Measurements from ENCODE around the gene CYP27C1. TPM values are rescaled to one million over a fixed set of nuclear protein-coding genes. Genes with fewer than 3 reads are reported as not detected.

CYP27C1 gene
- total and polyA plus RNA-seq, 4 donors, result 0.02 to 0.14 (median 0.07) TPM

DNA sequence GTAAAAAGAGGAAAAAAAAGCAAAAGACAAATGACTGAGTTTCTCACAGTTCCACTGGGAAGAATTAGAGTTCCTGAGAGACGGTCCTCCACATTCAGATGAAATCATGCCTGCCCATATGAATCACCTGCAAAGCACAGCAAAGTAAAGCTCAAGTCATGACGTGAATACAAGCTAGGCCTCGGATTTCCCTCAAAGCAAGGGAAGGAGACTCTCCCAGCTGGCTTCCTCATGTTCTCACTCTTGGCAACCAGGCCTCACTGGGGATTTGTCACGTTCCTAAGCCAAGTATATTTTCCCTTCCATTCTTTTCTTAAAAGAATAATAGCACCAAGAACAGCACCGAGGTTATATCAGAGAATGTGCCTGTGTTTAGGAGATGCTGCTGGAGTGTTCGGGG is 47.0 kb downstream of the CYP27C1 start:
- H3K27me3 ChIP-seq (ENCODE audit: control insufficient read depth in 4 of 4, insufficient read depth in 4 of 4, low read length in 3 of 4), result no peaks in the 10 kb centered on the region
- no peak overlapping the region for H3K27ac ChIP-seq (ENCODE audit: low read depth in 1 of 2, low read length in 2 of 2)
- peaks cover under 1 to 27% (median 16%) of the 10 kb centered on the region in 4 donors for H3K4me1 ChIP-seq (ENCODE audit: control insufficient read depth in 4 of 4, insufficient read depth in 4 of 4, low read length in 3 of 4)
- no peaks in the 10 kb centered on the region for H3K36me3 ChIP-seq (ENCODE audit: control insufficient read depth in 4 of 4, insufficient read depth in 3 of 4, low read depth in 1 of 4, low read length in 3 of 4)
- TF ChIP-seq YY1 (IDR thresholded peaks at IDR 0.05), result no peak
- no peak for TF ChIP-seq FOXA2 (IDR thresholded peaks at IDR 0.05)
- TF ChIP-seq, protein P1, sequence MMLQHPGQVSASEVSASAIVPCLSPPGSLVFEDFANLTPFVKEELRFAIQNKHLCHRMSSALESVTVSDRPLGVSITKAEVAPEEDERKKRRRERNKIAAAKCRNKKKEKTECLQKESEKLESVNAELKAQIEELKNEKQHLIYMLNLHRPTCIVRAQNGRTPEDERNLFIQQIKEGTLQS (IDR thresholded peaks at IDR 0.05), result no peak
- no peak for TF ChIP-seq JUND (IDR thresholded peaks at IDR 0.05)
- no peak for TF ChIP-seq HNF4G (IDR thresholded peaks at IDR 0.05)
- no peak for TF ChIP-seq HNF4A (conservative IDR thresholded peaks at IDR 0.05)
- TF ChIP-seq GABPA (IDR thresholded peaks at IDR 0.05 in 1 of 2, conservative IDR thresholded peaks at IDR 0.05 in 1 of 2), result no peak
- TF ChIP-seq EGR1 (IDR thresholded peaks at IDR 0.05; ENCODE audit: low read depth in 2 of 2), result no peak
- TF ChIP-seq RAD21 (IDR thresholded peaks at IDR 0.05), result no peak
- TF ChIP-seq, protein P2, sequence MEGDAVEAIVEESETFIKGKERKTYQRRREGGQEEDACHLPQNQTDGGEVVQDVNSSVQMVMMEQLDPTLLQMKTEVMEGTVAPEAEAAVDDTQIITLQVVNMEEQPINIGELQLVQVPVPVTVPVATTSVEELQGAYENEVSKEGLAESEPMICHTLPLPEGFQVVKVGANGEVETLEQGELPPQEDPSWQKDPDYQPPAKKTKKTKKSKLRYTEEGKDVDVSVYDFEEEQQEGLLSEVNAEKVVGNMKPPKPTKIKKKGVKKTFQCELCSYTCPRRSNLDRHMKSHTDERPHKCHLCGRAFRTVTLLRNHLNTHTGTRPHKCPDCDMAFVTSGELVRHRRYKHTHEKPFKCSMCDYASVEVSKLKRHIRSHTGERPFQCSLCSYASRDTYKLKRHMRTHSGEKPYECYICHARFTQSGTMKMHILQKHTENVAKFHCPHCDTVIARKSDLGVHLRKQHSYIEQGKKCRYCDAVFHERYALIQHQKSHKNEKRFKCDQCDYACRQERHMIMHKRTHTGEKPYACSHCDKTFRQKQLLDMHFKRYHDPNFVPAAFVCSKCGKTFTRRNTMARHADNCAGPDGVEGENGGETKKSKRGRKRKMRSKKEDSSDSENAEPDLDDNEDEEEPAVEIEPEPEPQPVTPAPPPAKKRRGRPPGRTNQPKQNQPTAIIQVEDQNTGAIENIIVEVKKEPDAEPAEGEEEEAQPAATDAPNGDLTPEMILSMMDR (IDR thresholded peaks at IDR 0.05; ENCODE audit: low read depth, low read length, missing input control), result no peak
- TF ChIP-seq, protein P3, sequence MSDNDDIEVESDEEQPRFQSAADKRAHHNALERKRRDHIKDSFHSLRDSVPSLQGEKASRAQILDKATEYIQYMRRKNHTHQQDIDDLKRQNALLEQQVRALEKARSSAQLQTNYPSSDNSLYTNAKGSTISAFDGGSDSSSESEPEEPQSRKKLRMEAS (IDR thresholded peaks at IDR 0.05), result no peak
- TF ChIP-seq, protein P4, sequence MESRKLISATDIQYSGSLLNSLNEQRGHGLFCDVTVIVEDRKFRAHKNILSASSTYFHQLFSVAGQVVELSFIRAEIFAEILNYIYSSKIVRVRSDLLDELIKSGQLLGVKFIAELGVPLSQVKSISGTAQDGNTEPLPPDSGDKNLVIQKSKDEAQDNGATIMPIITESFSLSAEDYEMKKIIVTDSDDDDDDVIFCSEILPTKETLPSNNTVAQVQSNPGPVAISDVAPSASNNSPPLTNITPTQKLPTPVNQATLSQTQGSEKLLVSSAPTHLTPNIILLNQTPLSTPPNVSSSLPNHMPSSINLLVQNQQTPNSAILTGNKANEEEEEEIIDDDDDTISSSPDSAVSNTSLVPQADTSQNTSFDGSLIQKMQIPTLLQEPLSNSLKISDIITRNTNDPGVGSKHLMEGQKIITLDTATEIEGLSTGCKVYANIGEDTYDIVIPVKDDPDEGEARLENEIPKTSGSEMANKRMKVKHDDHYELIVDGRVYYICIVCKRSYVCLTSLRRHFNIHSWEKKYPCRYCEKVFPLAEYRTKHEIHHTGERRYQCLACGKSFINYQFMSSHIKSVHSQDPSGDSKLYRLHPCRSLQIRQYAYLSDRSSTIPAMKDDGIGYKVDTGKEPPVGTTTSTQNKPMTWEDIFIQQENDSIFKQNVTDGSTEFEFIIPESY (IDR thresholded peaks at IDR 0.05), result no peak
- TF ChIP-seq NR2F2 (IDR thresholded peaks at IDR 0.05), result no peak
- no peak for TF ChIP-seq SP1 (IDR thresholded peaks at IDR 0.05)
- TF ChIP-seq, protein P5, sequence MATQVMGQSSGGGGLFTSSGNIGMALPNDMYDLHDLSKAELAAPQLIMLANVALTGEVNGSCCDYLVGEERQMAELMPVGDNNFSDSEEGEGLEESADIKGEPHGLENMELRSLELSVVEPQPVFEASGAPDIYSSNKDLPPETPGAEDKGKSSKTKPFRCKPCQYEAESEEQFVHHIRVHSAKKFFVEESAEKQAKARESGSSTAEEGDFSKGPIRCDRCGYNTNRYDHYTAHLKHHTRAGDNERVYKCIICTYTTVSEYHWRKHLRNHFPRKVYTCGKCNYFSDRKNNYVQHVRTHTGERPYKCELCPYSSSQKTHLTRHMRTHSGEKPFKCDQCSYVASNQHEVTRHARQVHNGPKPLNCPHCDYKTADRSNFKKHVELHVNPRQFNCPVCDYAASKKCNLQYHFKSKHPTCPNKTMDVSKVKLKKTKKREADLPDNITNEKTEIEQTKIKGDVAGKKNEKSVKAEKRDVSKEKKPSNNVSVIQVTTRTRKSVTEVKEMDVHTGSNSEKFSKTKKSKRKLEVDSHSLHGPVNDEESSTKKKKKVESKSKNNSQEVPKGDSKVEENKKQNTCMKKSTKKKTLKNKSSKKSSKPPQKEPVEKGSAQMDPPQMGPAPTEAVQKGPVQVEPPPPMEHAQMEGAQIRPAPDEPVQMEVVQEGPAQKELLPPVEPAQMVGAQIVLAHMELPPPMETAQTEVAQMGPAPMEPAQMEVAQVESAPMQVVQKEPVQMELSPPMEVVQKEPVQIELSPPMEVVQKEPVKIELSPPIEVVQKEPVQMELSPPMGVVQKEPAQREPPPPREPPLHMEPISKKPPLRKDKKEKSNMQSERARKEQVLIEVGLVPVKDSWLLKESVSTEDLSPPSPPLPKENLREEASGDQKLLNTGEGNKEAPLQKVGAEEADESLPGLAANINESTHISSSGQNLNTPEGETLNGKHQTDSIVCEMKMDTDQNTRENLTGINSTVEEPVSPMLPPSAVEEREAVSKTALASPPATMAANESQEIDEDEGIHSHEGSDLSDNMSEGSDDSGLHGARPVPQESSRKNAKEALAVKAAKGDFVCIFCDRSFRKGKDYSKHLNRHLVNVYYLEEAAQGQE (IDR thresholded peaks at IDR 0.05), result no peak
- no peak for TF ChIP-seq FOXA1 (IDR thresholded peaks at IDR 0.05)
- TF ChIP-seq RXRA (IDR thresholded peaks at IDR 0.05), result no peak
- no peak for TF ChIP-seq TAF1 (conservative IDR thresholded peaks at IDR 0.05)
- no peak overlapping the region for H3K9ac ChIP-seq (ENCODE audit: low read depth in 1 of 2, low read length in 2 of 2)
- no peak overlapping the region for H3K4me3 ChIP-seq (ENCODE audit: low read depth in 1 of 3, low read length in 3 of 3)
- no peak for DNase-seq (ENCODE audit: low spot score)
- 86% methylated on average over 6 of the region's 6 CpGs for WGBS
- H3K9me3 ChIP-seq (ENCODE audit: control insufficient read depth in 4 of 4, low read length in 3 of 4), result no peaks in the 10 kb centered on the region

Measured in liver (tissue), 9 donors.